ENCODE data around the gene CCDC88B.

Gene CCDC88B

DNA sequence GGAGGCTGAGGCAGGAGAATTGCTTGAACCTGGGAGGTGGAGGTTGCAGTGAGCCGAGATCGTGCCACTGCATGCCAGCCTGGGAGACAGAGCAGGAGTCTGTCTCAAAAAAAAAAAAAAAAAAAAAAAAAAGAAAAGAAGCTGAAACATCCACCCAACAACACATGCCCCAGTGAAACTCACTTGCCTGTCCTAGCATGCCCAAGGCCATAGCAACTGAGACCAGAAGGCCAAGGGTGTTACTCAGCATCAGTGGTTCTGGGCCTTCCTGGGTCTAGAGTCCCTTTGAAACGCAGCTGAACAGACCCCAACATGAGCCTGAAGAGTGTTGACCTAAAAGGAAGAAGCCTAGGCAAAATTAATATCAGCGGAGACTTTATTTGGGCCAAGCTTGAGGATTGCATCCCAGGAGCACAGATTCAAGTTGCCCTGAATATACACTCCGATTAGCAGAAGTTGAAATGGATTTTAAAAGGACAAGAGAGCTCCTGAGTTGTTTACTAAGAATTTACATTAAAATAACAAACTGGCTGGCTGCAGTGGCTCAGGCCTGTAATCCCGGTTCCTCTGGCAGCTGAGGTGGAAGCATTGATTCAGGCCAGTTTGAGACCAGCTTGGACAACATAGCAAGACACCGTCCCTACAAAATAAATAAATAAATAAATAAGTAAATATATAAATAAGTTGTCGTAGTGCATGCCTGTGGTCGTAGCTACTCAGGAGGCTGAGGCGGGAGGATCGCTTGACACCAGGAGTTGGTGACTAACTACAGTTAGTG is 15.1 kb upstream of the CCDC88B start:
- H3K27me3 ChIP-seq: no peaks in the 10 kb centered on the region
- no peaks in the 10 kb centered on the region for H4K20me1 ChIP-seq
- H3K9me3 ChIP-seq (replicated peaks in 1 of 11): peaks cover 0 to 11% (median 0%) of the 10 kb centered on the region in 11 experiments; a peak in 9 of 22 replicates
- no peak overlapping the region for H3K4me3 ChIP-seq
- H3K9ac ChIP-seq: no peak overlapping the region
- peaks cover 0 to 28% (median 19%) of the 10 kb centered on the region in 10 experiments; a peak in 16 of 20 replicates for H3K4me1 ChIP-seq
- TF ChIP-seq Cebpa-rat (IDR thresholded peaks at IDR 0.05): no peak
- H3K4me2 ChIP-seq: no peak overlapping the region
- peaks cover 0 to 30% (median 14%) of the 10 kb centered on the region in 11 experiments; a peak in 15 of 22 replicates for H3K36me3 ChIP-seq
- H3K27ac ChIP-seq: no peak overlapping the region

DNA sequence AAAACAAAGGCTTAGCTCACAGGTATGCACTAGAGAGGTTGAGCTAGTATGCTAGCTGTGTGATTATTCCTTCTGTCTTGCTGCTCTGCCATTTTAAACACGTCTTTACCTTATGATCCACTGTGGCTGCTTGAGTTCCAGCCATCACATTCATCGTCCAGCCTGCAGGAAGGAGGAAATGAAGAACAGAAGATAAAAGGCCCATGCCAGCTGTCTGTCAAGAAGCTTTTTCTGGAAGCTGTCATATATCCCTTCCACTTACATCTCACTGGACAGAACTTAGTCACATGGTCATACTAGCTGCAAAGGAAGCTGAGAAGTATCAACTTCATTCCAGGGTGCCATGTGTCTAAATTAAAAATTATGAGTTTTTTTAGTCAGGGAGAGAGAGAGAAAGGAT is 12.6 kb upstream of the CCDC88B start:
- Histone ChIP-seq H3K27ac (no peak overlapping the region), H3K36me3 (peaks cover 0 to 5% (median 0%) of the 10 kb centered on the region in 11 experiments; a peak in 6 of 22 replicates), H3K9me3 (replicated peaks in 1 of 11) (peaks cover 0 to 11% (median 0%) of the 10 kb centered on the region in 11 experiments; a peak in 9 of 22 replicates), H3K27me3 (no peaks in the 10 kb centered on the region), H4K20me1 (no peaks in the 10 kb centered on the region), H3K9ac (no peak overlapping the region), H3K4me2 (no peak overlapping the region), H3K4me3 (no peak overlapping the region), H3K4me1 (peaks cover 12 to 36% (median 30%) of the 10 kb centered on the region in 10 experiments)
- no peak for TF ChIP-seq Cebpa-rat (IDR thresholded peaks at IDR 0.05)

DNA sequence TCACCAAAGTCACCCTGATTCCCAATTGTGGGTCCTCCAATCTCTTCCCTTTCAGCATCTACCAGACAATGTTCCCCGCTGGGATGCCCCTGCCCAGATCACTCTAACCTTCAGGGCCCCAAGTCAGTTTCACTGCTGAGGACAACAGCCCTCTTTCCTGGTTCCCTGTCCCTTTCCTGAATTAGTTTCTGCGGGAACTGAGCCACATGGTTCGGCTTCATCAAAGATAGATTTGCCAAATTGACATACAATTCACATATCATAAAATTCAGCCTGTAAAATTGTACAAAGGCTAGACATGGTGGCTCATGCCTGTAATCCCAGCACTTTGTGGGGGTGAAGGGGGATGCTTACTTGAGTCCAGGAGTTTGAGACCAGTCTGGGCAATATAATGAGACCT is 12.0 kb upstream of the CCDC88B start:
- H3K36me3 ChIP-seq: no peaks in the 10 kb centered on the region
- no peaks in the 10 kb centered on the region for H3K27me3 ChIP-seq
- H3K9ac ChIP-seq: no peak overlapping the region
- TF ChIP-seq Cebpa-rat (IDR thresholded peaks at IDR 0.05): no peak
- peaks cover 18 to 36% (median 29%) of the 10 kb centered on the region in 10 experiments for H3K4me1 ChIP-seq
- H3K27ac ChIP-seq: no peak overlapping the region
- peaks cover 0 to 11% (median 0%) of the 10 kb centered on the region in 11 experiments; a peak in 9 of 22 replicates for H3K9me3 ChIP-seq (replicated peaks in 1 of 11)
- H3K4me2 ChIP-seq: no peak overlapping the region
- no peaks in the 10 kb centered on the region for H4K20me1 ChIP-seq
- H3K4me3 ChIP-seq: no peak overlapping the region

DNA sequence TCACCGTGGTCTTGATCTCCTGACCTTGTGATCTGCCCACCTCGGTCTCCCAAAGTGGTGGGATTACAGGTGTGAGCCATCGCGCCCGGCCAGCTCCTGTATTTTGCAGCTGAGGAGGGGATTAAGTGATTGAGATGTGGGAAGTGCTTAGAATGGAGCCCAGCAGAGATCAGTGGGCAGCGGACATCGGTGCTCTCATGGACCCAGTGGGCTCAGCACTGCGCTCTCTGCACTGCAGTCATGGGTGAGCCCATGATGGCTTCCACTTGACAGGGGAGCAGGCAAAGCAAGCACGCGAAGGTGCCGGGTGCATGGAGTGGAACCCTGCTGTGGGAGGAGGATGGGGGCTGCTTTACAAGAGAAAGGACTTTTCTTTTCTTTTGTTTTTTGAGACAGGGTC is 9.1 kb upstream of the CCDC88B start:
- Histone ChIP-seq H3K4me2 (peak overlapping the region in 5 of 11 experiments; percentile 83 to 96 (median 92); a peak in 8 of 22 replicates), H3K36me3 (no peaks in the 10 kb centered on the region), H3K4me1 (peaks cover 30 to 51% (median 45%) of the 10 kb centered on the region in 10 experiments), H3K27me3 (no peaks in the 10 kb centered on the region), H4K20me1 (no peaks in the 10 kb centered on the region), H3K9me3 (replicated peaks in 1 of 11) (peaks cover 0 to 11% (median 0%) of the 10 kb centered on the region in 11 experiments; a peak in 9 of 22 replicates), H3K4me3 (no peak overlapping the region), H3K9ac (peak overlapping the region in 1 of 11 experiments; percentile 66; a peak in 2 of 22 replicates), H3K27ac (peak overlapping the region in 7 of 11 experiments; percentile 50 to 93 (median 79); a peak in 11 of 22 replicates)
- TF ChIP-seq Cebpa-rat (IDR thresholded peaks at IDR 0.05): no peak

GRCh38 chr11:64331569-64332371 is 8.2 kb upstream of the CCDC88B start:
- Histone ChIP-seq H3K4me2 (peak overlapping the region; percentile 78 to 96 (median 87)), H3K4me3 (peak overlapping the region in 2 of 10 experiments; percentile 11 to 21; a peak in 1 of 20 replicates), H3K9ac (peak overlapping the region; percentile 43 to 66 (median 62); a peak in 19 of 22 replicates), H3K9me3 (replicated peaks in 1 of 11) (peaks cover 0 to 10% (median 0%) of the 10 kb centered on the region in 11 experiments; a peak in 9 of 22 replicates), H3K27ac (peak overlapping the region in 10 of 11 experiments; percentile 35 to 93 (median 78); a peak in 19 of 22 replicates), H4K20me1 (no peaks in the 10 kb centered on the region), H3K4me1 (peaks cover 37 to 60% (median 53%) of the 10 kb centered on the region in 10 experiments), H3K27me3 (no peaks in the 10 kb centered on the region), H3K36me3 (no peaks in the 10 kb centered on the region)
- TF ChIP-seq Cebpa-rat (IDR thresholded peaks at IDR 0.05): no peak

DNA sequence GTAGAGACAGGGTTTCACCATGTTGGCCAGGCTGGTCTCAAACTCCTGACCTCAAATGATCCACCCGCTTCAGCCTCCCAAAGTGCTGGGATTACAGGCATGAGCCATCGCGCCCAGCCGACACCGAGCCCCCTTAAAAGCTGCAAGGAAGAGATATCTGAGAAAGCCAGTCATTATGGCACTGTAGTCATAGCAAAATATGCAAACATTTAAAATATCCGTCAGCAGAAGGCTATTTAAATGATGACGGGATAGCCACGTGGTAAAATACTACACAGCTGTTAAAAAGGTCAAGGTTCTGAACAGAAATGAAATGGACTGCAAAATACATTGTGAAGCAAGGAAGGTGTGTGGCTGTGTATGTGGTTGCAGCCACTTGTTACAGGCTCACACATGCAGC is 6.4 kb upstream of the CCDC88B start:
- Histone ChIP-seq H3K4me3 (no peak overlapping the region), H3K27ac (peak overlapping the region in 7 of 11 experiments; percentile 28 to 93 (median 79); a peak in 8 of 22 replicates), H3K4me1 (peaks cover 37 to 78% (median 71%) of the 10 kb centered on the region in 10 experiments), H3K4me2 (peak overlapping the region in 2 of 11 experiments; percentile 87 to 92; a peak in 4 of 22 replicates), H3K27me3 (no peaks in the 10 kb centered on the region), H3K9ac (no peak overlapping the region), H4K20me1 (no peaks in the 10 kb centered on the region), H3K36me3 (no peaks in the 10 kb centered on the region), H3K9me3 (replicated peaks in 1 of 11) (no peaks in the 10 kb centered on the region)
- no peak for TF ChIP-seq Cebpa-rat (IDR thresholded peaks at IDR 0.05)

- TF ChIP-seq Cebpa-rat (IDR thresholded peaks at IDR 0.05): peak in 9 of 11 experiments; percentile 92 to 99 (median 96); a peak in 18 of 22 replicates
- Histone ChIP-seq H4K20me1 (no peaks in the 10 kb centered on the region), H3K4me1 (peaks cover 49 to 93% (median 86%) of the 10 kb centered on the region in 10 experiments), H3K4me3 (peak overlapping the region in 1 of 10 experiments; percentile 39; a peak in 4 of 20 replicates), H3K9ac (peak overlapping the region in 9 of 11 experiments; percentile 31 to 68 (median 62); a peak in 17 of 22 replicates), H3K9me3 (replicated peaks in 1 of 11) (no peaks in the 10 kb centered on the region), H3K36me3 (no peaks in the 10 kb centered on the region), H3K4me2 (peak overlapping the region; percentile 39 to 87 (median 73)), H3K27me3 (no peaks in the 10 kb centered on the region), H3K27ac (peak overlapping the region in 9 of 11 experiments; percentile 47 to 93 (median 78); a peak in 18 of 22 replicates)
Measured at GRCh38 chr11:64334764-64335735, 5.0 kb upstream of the CCDC88B start.
